Hematopoietic multipotent progenitor cell treated with erythropoietin and hydrocortisone succinate and interleukin-3 and kit ligand, for 17 days (in vitro differentiated cells): ENCODE results near the gene ADI1.
"Not testable (repeated sequence)": the region's sequence is repeated elsewhere in the genome, so short reads cannot be mapped to it uniquely, and the experiment has no call there.

Source experiments
- DNase-seq: peaks from one replicate; pipeline ENCODE4 v3.0.0-alpha.2; 2015; ENCODE audit warnings: low spot score

Gene ADI1

GRCh38 chr2:3462493-3463104 lies 56.7 kb downstream of the ADI1 start:
- no peak for DNase-seq

GRCh38 chr2:3461801-3462492 lies 57.4 kb downstream of the ADI1 start:
- peak; percentile 64 for DNase-seq

- no peak for DNase-seq
Observed at GRCh38 chr2:3460831-3461800, 58.2 kb downstream of the ADI1 start.

GRCh38 chr2:3460156-3460555 lies 59.2 kb downstream of the ADI1 start:
- DNase-seq: no peak

- no peak for DNase-seq
Observed at GRCh38 chr2:3459185-3460015, 59.9 kb downstream of the ADI1 start.

- DNase-seq: no peak
Observed at GRCh38 chr2:3458396-3459184, 60.7 kb downstream of the ADI1 start.

- no peak for DNase-seq
Observed at GRCh38 chr2:3457524-3458395, 61.6 kb downstream of the ADI1 start.

- DNase-seq: no peak
Observed at GRCh38 chr2:3456125-3456524, 63.2 kb downstream of the ADI1 start.

- no peak for DNase-seq
Observed at GRCh38 chr2:3454802-3455201, 64.5 kb downstream of the ADI1 start.

GRCh38 chr2:3454005-3454404 lies 65.3 kb downstream of the ADI1 start:
- not testable (repeated sequence) for DNase-seq

- no peak for DNase-seq
Observed at GRCh38 chr2:3453190-3453999, 65.9 kb downstream of the ADI1 start.

GRCh38 chr2:3451926-3452671 lies 67.2 kb downstream of the ADI1 start:
- DNase-seq: no peak

GRCh38 chr2:3451169-3451568 lies 68.2 kb downstream of the ADI1 start:
- no peak for DNase-seq

- no peak for DNase-seq
Observed at GRCh38 chr2:3450385-3451010, 68.8 kb downstream of the ADI1 start.

GRCh38 chr2:3449936-3450335 lies 69.4 kb downstream of the ADI1 start:
- DNase-seq: no peak

GRCh38 chr2:3449086-3449485 lies 70.2 kb downstream of the ADI1 start:
- DNase-seq: no peak

- DNase-seq: not testable (repeated sequence)
Observed at GRCh38 chr2:3448441-3448911, 70.9 kb downstream of the ADI1 start.

GRCh38 chr2:3447789-3448317 lies 71.5 kb downstream of the ADI1 start:
- no peak for DNase-seq
